ENCODE data around the gene CACNA1F. TPM values are rescaled to one million over a fixed set of nuclear protein-coding genes. Genes with fewer than 3 reads are reported as not detected.

CACNA1F gene
- total and polyA plus RNA-seq, 10 of the 15 experiments (the other 5 are each of a cell fraction or from before 2014, with no cell fraction given), result 0.01 to 0.32 (median 0.05) TPM; not detected in 5

DNA sequence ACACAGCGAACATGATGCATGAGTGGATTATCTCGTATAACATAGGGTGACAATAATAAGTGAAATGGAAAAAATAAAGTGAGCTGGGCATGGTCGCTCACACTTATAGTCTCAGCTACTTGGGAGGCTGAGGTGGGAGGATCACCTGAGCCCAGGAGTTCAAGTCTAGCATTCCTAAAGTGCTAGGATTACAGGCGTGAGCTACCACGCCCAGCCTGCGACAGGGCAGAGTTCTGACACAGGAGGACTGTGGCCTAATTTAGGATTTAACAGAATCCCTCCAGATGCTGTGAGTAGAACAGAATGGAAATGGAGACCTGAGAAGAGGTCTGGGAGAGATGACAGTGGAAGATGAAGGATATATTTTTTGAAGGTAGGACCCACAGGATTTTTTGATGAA lies 43.5 kb downstream of the CACNA1F start (continued):
- TF ChIP-seq BMI1 (IDR thresholded peaks at IDR 0.05; ENCODE audit: borderline replicate concordance), result no peak
- TF ChIP-seq IKZF2 (IDR thresholded peaks at IDR 0.05), result no peak
- no peak for TF ChIP-seq FOS (IDR thresholded peaks at IDR 0.05; ENCODE audit: borderline replicate concordance, extremely low read depth, insufficient read length)
- TF ChIP-seq, protein P1, sequence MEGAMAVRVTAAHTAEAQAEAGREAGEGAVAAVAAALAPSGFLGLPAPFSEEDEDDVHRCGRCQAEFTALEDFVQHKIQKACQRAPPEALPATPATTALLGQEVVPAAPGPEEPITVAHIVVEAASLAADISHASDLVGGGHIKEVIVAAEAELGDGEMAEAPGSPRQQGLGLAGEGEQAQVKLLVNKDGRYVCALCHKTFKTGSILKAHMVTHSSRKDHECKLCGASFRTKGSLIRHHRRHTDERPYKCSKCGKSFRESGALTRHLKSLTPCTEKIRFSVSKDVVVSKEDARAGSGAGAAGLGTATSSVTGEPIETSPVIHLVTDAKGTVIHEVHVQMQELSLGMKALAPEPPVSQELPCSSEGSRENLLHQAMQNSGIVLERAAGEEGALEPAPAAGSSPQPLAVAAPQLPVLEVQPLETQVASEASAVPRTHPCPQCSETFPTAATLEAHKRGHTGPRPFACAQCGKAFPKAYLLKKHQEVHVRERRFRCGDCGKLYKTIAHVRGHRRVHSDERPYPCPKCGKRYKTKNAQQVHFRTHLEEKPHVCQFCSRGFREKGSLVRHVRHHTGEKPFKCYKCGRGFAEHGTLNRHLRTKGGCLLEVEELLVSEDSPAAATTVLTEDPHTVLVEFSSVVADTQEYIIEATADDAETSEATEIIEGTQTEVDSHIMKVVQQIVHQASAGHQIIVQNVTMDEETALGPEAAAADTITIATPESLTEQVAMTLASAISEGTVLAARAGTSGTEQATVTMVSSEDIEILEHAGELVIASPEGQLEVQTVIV (IDR thresholded peaks at IDR 0.05; ENCODE audit: borderline replicate concordance, partially characterized antibody), result no peak
- TF ChIP-seq EP300 (IDR thresholded peaks at IDR 0.05; ENCODE audit: borderline replicate concordance in 1 of 2, control insufficient read depth in 1 of 2, low read depth in 2 of 2, low read length in 2 of 2), result no peak
- TF ChIP-seq SP1 (IDR thresholded peaks at IDR 0.05; ENCODE audit: low read depth, low read length), result no peak
- TF ChIP-seq, protein P2, sequence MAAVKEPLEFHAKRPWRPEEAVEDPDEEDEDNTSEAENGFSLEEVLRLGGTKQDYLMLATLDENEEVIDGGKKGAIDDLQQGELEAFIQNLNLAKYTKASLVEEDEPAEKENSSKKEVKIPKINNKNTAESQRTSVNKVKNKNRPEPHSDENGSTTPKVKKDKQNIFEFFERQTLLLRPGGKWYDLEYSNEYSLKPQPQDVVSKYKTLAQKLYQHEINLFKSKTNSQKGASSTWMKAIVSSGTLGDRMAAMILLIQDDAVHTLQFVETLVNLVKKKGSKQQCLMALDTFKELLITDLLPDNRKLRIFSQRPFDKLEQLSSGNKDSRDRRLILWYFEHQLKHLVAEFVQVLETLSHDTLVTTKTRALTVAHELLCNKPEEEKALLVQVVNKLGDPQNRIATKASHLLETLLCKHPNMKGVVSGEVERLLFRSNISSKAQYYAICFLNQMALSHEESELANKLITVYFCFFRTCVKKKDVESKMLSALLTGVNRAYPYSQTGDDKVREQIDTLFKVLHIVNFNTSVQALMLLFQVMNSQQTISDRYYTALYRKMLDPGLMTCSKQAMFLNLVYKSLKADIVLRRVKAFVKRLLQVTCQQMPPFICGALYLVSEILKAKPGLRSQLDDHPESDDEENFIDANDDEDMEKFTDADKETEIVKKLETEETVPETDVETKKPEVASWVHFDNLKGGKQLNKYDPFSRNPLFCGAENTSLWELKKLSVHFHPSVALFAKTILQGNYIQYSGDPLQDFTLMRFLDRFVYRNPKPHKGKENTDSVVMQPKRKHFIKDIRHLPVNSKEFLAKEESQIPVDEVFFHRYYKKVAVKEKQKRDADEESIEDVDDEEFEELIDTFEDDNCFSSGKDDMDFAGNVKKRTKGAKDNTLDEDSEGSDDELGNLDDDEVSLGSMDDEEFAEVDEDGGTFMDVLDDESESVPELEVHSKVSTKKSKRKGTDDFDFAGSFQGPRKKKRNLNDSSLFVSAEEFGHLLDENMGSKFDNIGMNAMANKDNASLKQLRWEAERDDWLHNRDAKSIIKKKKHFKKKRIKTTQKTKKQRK (IDR thresholded peaks at IDR 0.05; ENCODE audit: low read depth, low read length), result no peak

All from GM12878 (cell line).